PC-3 (cell line): ENCODE data around the gene RNF8. TPM values are rescaled to one million over a fixed set of nuclear protein-coding genes. Genes with fewer than 3 reads are reported as not detected.

ENCODE experiments used
- ATAC-seq: fragments of 200-7000 bp; cut with Tn5 transposase; 2 replicates; pipeline ENCODE4 v1.9.1; 2020; ENCODE audit warnings: mild to moderate bottlenecking, moderate library complexity
- BruUV-seq: library from RNA; stranded (reverse); fragments of 400-500 nt; replicated peaks from 2 replicates; lab custom pipeline; 2021; lab: Mats Ljungman, UMichigan
- CTCF ChIA-PET: fragments of 300-600 bp; sonication (Branson Sonifier 250); formaldehyde crosslinking; loops from one replicate; lab custom pipeline; 2022; ENCODE audit warnings: antibody characterized with exemption; lab: Charles Lee
- POLR2A ChIA-PET: fragments of 300-600 bp; sonication (Branson Sonifier 250); formaldehyde crosslinking; loops from one replicate; lab custom pipeline; 2022; ENCODE audit warnings: antibody characterized with exemption; ENCODE audit not compliant: unreplicated experiment; lab: Charles Lee
- DNase-seq: peaks from one replicate; pipeline ENCODE4 v3.0.0-alpha.2; 2015
- H2AFZ ChIP-seq: fragments of 300-600 bp; sonication (generic); 2 replicates; pipeline ENCODE4 v1.6.0; 2016; ENCODE audit warnings: antibody characterized with exemption, low read length
- H3F3A ChIP-seq: fragments of 300-600 bp; sonication (generic); one replicate; pipeline ENCODE4 v1.6.0; 2017; ENCODE audit warnings: antibody characterized with exemption, low read length, control low read depth, mild to moderate bottlenecking; ENCODE audit not compliant: unreplicated experiment
- H3K27ac ChIP-seq: fragments of 300-600 bp; sonication (generic); 2 replicates; pipeline ENCODE4 v1.5.1; 2016; ENCODE audit warnings: mild to moderate bottlenecking, low read length
- H3K27me3 ChIP-seq: fragments of 300-600 bp; sonication (generic); 2 replicates; pipeline ENCODE4 v1.6.1; 2016; ENCODE audit warnings: low read length, mixed read lengths
- H3K36me3 ChIP-seq: fragments of 300-600 bp; sonication (generic); 2 replicates; pipeline ENCODE4 v1.6.1; 2016; ENCODE audit warnings: low read depth, mixed run types, low read length, mixed read lengths
- H3K4me1 ChIP-seq: fragments of 300-600 bp; sonication (generic); 2 replicates; pipeline ENCODE4 v1.5.1; 2016; ENCODE audit warnings: low read length; ENCODE audit not compliant: insufficient read depth
- H3K4me2 ChIP-seq: fragments of 300-600 bp; sonication (generic); 2 replicates; pipeline ENCODE4 v1.6.0; 2016; ENCODE audit warnings: low read length
- H3K4me3 ChIP-seq: fragments of 300-600 bp; sonication (generic); 2 replicates; pipeline ENCODE4 v1.5.1; 2016; ENCODE audit warnings: mild to moderate bottlenecking, low read length, mixed read lengths
- H3K79me2 ChIP-seq: fragments of 300-600 bp; sonication (generic); 2 replicates; pipeline ENCODE4 v1.6.1; 2017; ENCODE audit warnings: low read length, mixed read lengths
- H3K9ac ChIP-seq: fragments of 300-600 bp; sonication (generic); 2 replicates; pipeline ENCODE4 v1.6.0; 2016; ENCODE audit warnings: mild to moderate bottlenecking, low read length
- H3K9me2 ChIP-seq: fragments of 300-600 bp; sonication (generic); replicated peaks from 2 replicates; pipeline ENCODE4 v1.6.1; 2016; ENCODE audit warnings: mixed run types, low read length, mixed read lengths
- H3K9me3 ChIP-seq: fragments of 300-600 bp; sonication (generic); 2 replicates; pipeline ENCODE4 v1.6.1; 2016; ENCODE audit warnings: low read length, mixed read lengths
- H4K20me1 ChIP-seq: fragments of 300-600 bp; sonication (generic); 2 replicates; pipeline ENCODE4 v1.6.1; 2016; ENCODE audit warnings: low read length, mixed read lengths
- CTCF ChIP-seq: fragments of 300-600 bp; sonication (generic); conservative IDR thresholded peaks from 2 replicates; pipeline ENCODE4 v1.5.1; 2017; ENCODE audit warnings: antibody characterized with exemption, low read depth, mild to moderate bottlenecking, low read length
- EZH2 ChIP-seq: fragments of 300-600 bp; sonication (generic); IDR thresholded peaks from one replicate; pipeline ENCODE4 v1.6.1; 2017; ENCODE audit warnings: antibody characterized with exemption, mild to moderate bottlenecking, low read length; ENCODE audit not compliant: unreplicated experiment
- EZH2phosphoT487 ChIP-seq: fragments of 300-600 bp; sonication (generic); IDR thresholded peaks from 2 replicates; pipeline ENCODE4 v1.6.1; 2018; ENCODE audit warnings: mild to moderate bottlenecking, antibody characterized with exemption, low read length, borderline replicate concordance
- intact Hi-C: fragments of 100-400 bp; cut with micrococcal nuclease; formaldehyde crosslinking; loops from 2 replicates; pipeline ENCODE4 v1.9.0; 2023
- total RNA-seq: library from RNA; depleted of rRNA; stranded (reverse); fragments of >200 nt; gene quantifications from 2 replicates; pipeline ENCODE4 v1.2.3, GENCODE V29; 2014

The RNF8 gene
- total RNA-seq, 1 experiment from 2014 or later: 28.1 TPM

GRCh38 chr6:37317312-37318038 lies 36.3 kb upstream of the RNF8 start:
- no peak overlapping the region for H3K27ac ChIP-seq
- POLR2A ChIA-PET: no interaction called here
- DNase-seq: no peak
- no peak overlapping the region for H3K9ac ChIP-seq
- no peaks in the 10 kb centered on the region for H4K20me1 ChIP-seq
- CTCF ChIA-PET: no interaction called here
- H3K36me3 ChIP-seq: peaks cover 45% of the 10 kb centered on the region
- BruUV-seq: no TSS peak
- H3K27me3 ChIP-seq: no peaks in the 10 kb centered on the region
- no peak overlapping the region for H3K4me2 ChIP-seq
- no peaks in the 10 kb centered on the region for H3K79me2 ChIP-seq
- H3K9me2 ChIP-seq: no peaks in the 10 kb centered on the region
- no peak for ATAC-seq
- no peaks in the 10 kb centered on the region for H3K9me3 ChIP-seq
- H3K4me3 ChIP-seq: no peak overlapping the region
- intact Hi-C loops: no loop called here
- no peak overlapping the region for H2AFZ ChIP-seq
- peaks cover 35% of the 10 kb centered on the region for H3K4me1 ChIP-seq
- H3F3A ChIP-seq: no peaks in the 10 kb centered on the region
- TF ChIP-seq CTCF (no peak), EZH2 (no peak), EZH2phosphoT487 (no peak)

GRCh38 chr6:37319156-37319555 lies 34.6 kb upstream of the RNF8 start:
- peak overlapping the region; percentile 71 for H3K27ac ChIP-seq
- no peaks in the 10 kb centered on the region for H3K9me3 ChIP-seq
- peaks cover 45% of the 10 kb centered on the region for H3K36me3 ChIP-seq
- no peak for TF ChIP-seq EZH2phosphoT487
- TF ChIP-seq CTCF: no peak
- no peak for TF ChIP-seq EZH2
- DNase-seq: no peak
- peak overlapping the region; percentile 41; the same call in 1 of the 2 replicates for H3K4me2 ChIP-seq
- H3K79me2 ChIP-seq: no peaks in the 10 kb centered on the region
- H3K4me1 ChIP-seq: peaks cover 50% of the 10 kb centered on the region
- peaks cover 4% of the 10 kb centered on the region; the same call in 1 of the 2 replicates for H4K20me1 ChIP-seq
- ATAC-seq: no peak
- no peak overlapping the region for H3K4me3 ChIP-seq
- H3K27me3 ChIP-seq: no peaks in the 10 kb centered on the region
- peaks cover 12% of the 10 kb centered on the region for H3F3A ChIP-seq
- H3K9ac ChIP-seq: no peak overlapping the region
- H3K9me2 ChIP-seq: no peaks in the 10 kb centered on the region
- intact Hi-C loops: no loop called here
- POLR2A ChIA-PET: no interaction called here
- no TSS peak for BruUV-seq
- H2AFZ ChIP-seq: no peak overlapping the region
- CTCF ChIA-PET: interaction anchor here (0.6 kb wide), 1 partner anchor 284 kb away, joined by 5 read pairs; no protein-coding TSS in a partner anchor
